SU-DHL-6 (cell line): ENCODE results near the gene HCAR2.

ENCODE experiments used
- CTCF ChIP-seq: fragments of 200-600 bp; sonication (generic); IDR thresholded peaks from one replicate; pipeline ENCODE4 v1.5.1; 2017; ENCODE audit warnings: antibody characterized with exemption, mild to moderate bottlenecking, low read length, moderate library complexity; ENCODE audit not compliant: insufficient read depth, poor library complexity, severe bottlenecking
- EZH2phosphoT487 ChIP-seq: fragments of 200-600 bp; sonication (generic), shearing (Covaris generic); conservative IDR thresholded peaks from 2 replicates; pipeline ENCODE4 v1.6.1; 2018; ENCODE audit warnings: mild to moderate bottlenecking, antibody characterized with exemption, low read length, moderate library complexity, mixed read lengths

DNA sequence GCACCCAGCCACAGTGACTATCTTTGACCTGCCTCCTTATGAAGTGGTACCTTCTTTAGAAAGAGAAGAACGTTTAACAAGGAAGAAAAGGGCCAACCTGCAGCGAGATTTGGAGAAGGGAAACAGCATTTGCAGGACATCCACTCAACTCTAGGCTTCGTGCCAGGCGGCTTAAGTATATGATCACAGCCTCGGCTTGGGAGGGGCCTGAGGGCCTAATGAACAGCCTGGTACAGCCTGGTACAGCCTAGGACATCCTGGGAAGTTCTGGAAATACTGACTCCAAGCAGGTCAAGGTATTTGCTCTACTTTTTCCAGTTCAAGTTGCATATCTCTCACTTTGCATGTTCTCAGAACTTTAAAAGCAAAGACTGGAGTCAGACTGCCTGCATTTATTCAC, 16.1 kb downstream of the HCAR2 start:
- TF ChIP-seq CTCF (no peak), EZH2phosphoT487 (no peak)
